ENCODE measurements around the gene PPP2R2C.

Gene PPP2R2C

GRCh38 chr4:6287017-6287788 lies 185.2 kb downstream of the PPP2R2C start:
- no peaks in the 10 kb centered on the region for H3K27me3 ChIP-seq (ENCODE audit: insufficient read depth, poor library complexity, severe bottlenecking)
- H3K36me3 ChIP-seq (ENCODE audit: low read depth) = no peaks in the 10 kb centered on the region
- no peak overlapping the region for H3K27ac ChIP-seq (ENCODE audit: poor library complexity, severe bottlenecking)
- DNase-seq (ENCODE audit: low spot score) = no peak
- no peak overlapping the region for H3K4me3 ChIP-seq (ENCODE audit: severe bottlenecking)
- no peak for TF ChIP-seq CTCF (IDR thresholded peaks at IDR 0.05; ENCODE audit: poor library complexity, severe bottlenecking)
- no peaks in the 10 kb centered on the region for H3K4me1 ChIP-seq (ENCODE audit: insufficient read depth, poor library complexity, severe bottlenecking)
- ATAC-seq (ENCODE audit: low read depth) = no peak
- H3K9me3 ChIP-seq (ENCODE audit: severe bottlenecking) = no peaks in the 10 kb centered on the region

- TF ChIP-seq CTCF (IDR thresholded peaks at IDR 0.05; ENCODE audit: poor library complexity, severe bottlenecking) = no peak
- Histone ChIP-seq H3K9me3 (ENCODE audit: severe bottlenecking) (no peaks in the 10 kb centered on the region), H3K4me3 (ENCODE audit: severe bottlenecking) (no peak overlapping the region), H3K36me3 (ENCODE audit: low read depth) (no peaks in the 10 kb centered on the region), H3K4me1 (ENCODE audit: insufficient read depth, poor library complexity, severe bottlenecking) (no peaks in the 10 kb centered on the region), H3K27ac (ENCODE audit: poor library complexity, severe bottlenecking) (no peak overlapping the region), H3K27me3 (ENCODE audit: insufficient read depth, poor library complexity, severe bottlenecking) (no peaks in the 10 kb centered on the region)
- DNase-seq (ENCODE audit: low spot score) (no peak), ATAC-seq (ENCODE audit: low read depth) (no peak)
These were observed 189.1 kb downstream of the PPP2R2C start for GRCh38 chr4:6283282-6283681.

- Histone ChIP-seq H3K4me3 (ENCODE audit: severe bottlenecking) (no peak overlapping the region), H3K4me1 (ENCODE audit: insufficient read depth, poor library complexity, severe bottlenecking) (no peaks in the 10 kb centered on the region), H3K27me3 (ENCODE audit: insufficient read depth, poor library complexity, severe bottlenecking) (no peaks in the 10 kb centered on the region), H3K36me3 (ENCODE audit: low read depth) (no peaks in the 10 kb centered on the region), H3K27ac (ENCODE audit: poor library complexity, severe bottlenecking) (no peak overlapping the region), H3K9me3 (ENCODE audit: severe bottlenecking) (no peaks in the 10 kb centered on the region)
- no peak for TF ChIP-seq CTCF (IDR thresholded peaks at IDR 0.05; ENCODE audit: poor library complexity, severe bottlenecking)
- DNase-seq (ENCODE audit: low spot score) = no peak
- no peak for ATAC-seq (ENCODE audit: low read depth)
These were observed 190.1 kb downstream of the PPP2R2C start for GRCh38 chr4:6282314-6282771.

GRCh38 chr4:6281436-6282313 lies 190.7 kb downstream of the PPP2R2C start:
- Histone ChIP-seq H3K36me3 (ENCODE audit: low read depth) (no peaks in the 10 kb centered on the region), H3K27me3 (ENCODE audit: insufficient read depth, poor library complexity, severe bottlenecking) (no peaks in the 10 kb centered on the region), H3K9me3 (ENCODE audit: severe bottlenecking) (no peaks in the 10 kb centered on the region), H3K4me1 (ENCODE audit: insufficient read depth, poor library complexity, severe bottlenecking) (no peaks in the 10 kb centered on the region), H3K27ac (ENCODE audit: poor library complexity, severe bottlenecking) (no peak overlapping the region), H3K4me3 (ENCODE audit: severe bottlenecking) (no peak overlapping the region)
- ATAC-seq (ENCODE audit: low read depth) (no peak), DNase-seq (ENCODE audit: low spot score) (no peak)
- TF ChIP-seq CTCF (IDR thresholded peaks at IDR 0.05; ENCODE audit: poor library complexity, severe bottlenecking) = no peak
